ENCODE data around the gene VPS54. TPM values are rescaled to one million over a fixed set of nuclear protein-coding genes. Genes with fewer than 3 reads are reported as not detected.

The VPS54 gene, protein sequence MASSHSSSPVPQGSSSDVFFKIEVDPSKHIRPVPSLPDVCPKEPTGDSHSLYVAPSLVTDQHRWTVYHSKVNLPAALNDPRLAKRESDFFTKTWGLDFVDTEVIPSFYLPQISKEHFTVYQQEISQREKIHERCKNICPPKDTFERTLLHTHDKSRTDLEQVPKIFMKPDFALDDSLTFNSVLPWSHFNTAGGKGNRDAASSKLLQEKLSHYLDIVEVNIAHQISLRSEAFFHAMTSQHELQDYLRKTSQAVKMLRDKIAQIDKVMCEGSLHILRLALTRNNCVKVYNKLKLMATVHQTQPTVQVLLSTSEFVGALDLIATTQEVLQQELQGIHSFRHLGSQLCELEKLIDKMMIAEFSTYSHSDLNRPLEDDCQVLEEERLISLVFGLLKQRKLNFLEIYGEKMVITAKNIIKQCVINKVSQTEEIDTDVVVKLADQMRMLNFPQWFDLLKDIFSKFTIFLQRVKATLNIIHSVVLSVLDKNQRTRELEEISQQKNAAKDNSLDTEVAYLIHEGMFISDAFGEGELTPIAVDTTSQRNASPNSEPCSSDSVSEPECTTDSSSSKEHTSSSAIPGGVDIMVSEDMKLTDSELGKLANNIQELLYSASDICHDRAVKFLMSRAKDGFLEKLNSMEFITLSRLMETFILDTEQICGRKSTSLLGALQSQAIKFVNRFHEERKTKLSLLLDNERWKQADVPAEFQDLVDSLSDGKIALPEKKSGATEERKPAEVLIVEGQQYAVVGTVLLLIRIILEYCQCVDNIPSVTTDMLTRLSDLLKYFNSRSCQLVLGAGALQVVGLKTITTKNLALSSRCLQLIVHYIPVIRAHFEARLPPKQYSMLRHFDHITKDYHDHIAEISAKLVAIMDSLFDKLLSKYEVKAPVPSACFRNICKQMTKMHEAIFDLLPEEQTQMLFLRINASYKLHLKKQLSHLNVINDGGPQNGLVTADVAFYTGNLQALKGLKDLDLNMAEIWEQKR
- 10 to 100 TPM; 12.8 to 14.8 (median 13.4) TPM for total RNA-seq
- 8.5 TPM for polyA plus RNA-seq
- long read RNA-seq, donor 1, full-length matches to known transcripts: 15 of 23 reads
- long read RNA-seq, donor 1, partial matches to known transcripts: 0 of 23 reads
- long read RNA-seq, donor 1, other reads (novel, unspliced or antisense): 8 of 23 reads
- long read RNA-seq, donor 2, partial matches to known transcripts: 1 of 1 reads
- long read RNA-seq, donor 2, other reads (novel, unspliced or antisense): 0 of 1 reads
- long read RNA-seq, donor 3, partial matches to known transcripts: 1 of 2 reads
- long read RNA-seq, donor 3, other reads (novel, unspliced or antisense): 1 of 2 reads
- long read RNA-seq, donor 4, full-length matches to known transcripts: 7 of 10 reads
- long read RNA-seq, donor 4, partial matches to known transcripts: 1 of 10 reads
- long read RNA-seq, donor 4, other reads (novel, unspliced or antisense): 2 of 10 reads

DNA sequence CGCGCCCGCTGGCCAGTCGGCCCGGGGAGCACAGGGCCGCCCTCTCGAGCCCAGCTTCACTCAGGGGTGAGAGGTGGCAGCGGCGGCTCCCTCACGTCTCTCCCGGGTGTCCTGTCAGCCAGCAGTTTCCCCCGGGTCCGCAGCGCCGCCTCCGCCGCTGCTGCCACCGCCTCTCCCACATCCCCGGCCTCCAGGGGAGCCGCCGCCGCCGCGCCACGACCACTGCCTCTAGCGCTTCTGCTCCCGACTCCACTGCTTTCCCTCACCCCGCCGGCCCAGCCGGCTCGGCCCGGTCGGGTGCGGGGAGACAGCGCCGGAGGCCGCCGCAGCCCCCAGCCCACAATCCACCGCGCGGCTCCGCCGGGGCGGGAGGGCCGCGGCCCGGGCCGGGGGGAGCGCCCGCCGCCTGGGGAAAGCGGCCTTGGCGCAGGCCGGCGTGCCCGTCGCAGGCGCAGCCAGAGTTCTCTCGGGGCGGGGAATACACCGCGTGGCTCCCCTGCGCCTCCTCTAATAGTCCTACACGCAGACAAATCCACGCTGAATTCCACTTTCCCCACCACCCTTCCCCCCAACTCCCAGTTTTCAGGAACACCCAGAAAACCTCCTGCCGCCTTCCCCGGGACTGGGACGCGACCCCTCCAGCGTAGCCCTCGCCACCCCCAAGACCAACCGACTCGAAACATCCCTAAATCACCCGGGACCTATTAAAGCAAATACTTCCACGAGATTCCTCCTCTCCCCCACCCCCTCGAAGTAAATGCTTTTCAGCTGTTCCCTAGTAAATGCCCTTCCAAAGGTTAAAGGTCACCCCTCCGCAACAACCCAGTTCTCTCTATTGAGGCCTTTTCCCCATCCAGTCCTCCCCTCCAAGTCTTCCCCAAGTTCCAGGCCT lies at the start of gene VPS54:
Gene VPS54, minus strand, starts transcription at position 346 of the 892 bp plus-strand sequence. CDS start 35,429 bp downstream, outside the sequence.
- H3K27me3 ChIP-seq (ENCODE audit: control insufficient read depth, insufficient read depth): no peaks in the 10 kb centered on the region
- 1% methylated on average over 77 of the region's 77 CpGs for WGBS
- intact Hi-C loops (cut with DNase I): no loop called here
- H3K4me3 ChIP-seq (ENCODE audit: low read length): peak within 1 kb of the TSS; percentile 96
- ATAC-seq (peak; percentile 86 to 91), DNase-seq (peak; percentile 69 to 88 (median 87))
- H3K4me1 ChIP-seq (ENCODE audit: control insufficient read depth, insufficient read depth, low read length): peaks cover 5% of the 10 kb centered on the region
- peak within 1 kb of the TSS; percentile 99 for H3K27ac ChIP-seq (ENCODE audit: low read length)
- H3K9me3 ChIP-seq (ENCODE audit: control insufficient read depth, low read length): no peaks in the 10 kb centered on the region

GRCh38 chr2:64067326-64067725 lies 48.1 kb upstream of the VPS54 start:
- peaks cover 2% of the 10 kb centered on the region for H3K4me1 ChIP-seq (ENCODE audit: control insufficient read depth, insufficient read depth, low read length)
- ATAC-seq: no peak
- no peak overlapping the region for H3K27ac ChIP-seq (ENCODE audit: low read length)
- H3K9me3 ChIP-seq (ENCODE audit: control insufficient read depth, low read length): no peaks in the 10 kb centered on the region
- no peaks in the 10 kb centered on the region for H3K27me3 ChIP-seq (ENCODE audit: control insufficient read depth, insufficient read depth)
- intact Hi-C loops (cut with DNase I): no loop called here
- DNase-seq: no peak
- 24% methylated on average over 1 of the region's 1 CpG for WGBS
- H3K4me3 ChIP-seq (ENCODE audit: low read length): no peak overlapping the region

DNA sequence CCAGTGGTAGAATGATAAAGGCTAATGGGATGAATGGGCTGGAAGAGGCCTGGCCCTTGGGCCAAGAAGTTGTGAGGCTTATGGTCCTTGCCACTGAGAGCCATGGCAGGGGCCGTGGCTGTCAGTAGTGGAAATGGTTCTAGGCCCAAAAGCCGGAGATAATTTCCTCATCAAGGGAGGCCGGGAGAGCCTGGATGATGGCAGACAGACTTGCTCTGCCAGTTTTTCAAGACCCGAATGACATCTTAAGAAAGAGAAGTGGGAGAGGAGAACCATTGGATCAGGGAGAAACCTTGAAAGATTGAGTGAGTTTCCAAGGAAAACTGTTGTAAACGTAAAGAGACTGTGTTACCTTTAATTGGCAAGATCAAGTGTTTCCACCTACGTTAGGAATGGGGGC lies 46.3 kb upstream of the VPS54 start:
- Histone ChIP-seq H3K9me3 (ENCODE audit: control insufficient read depth, low read length) (no peaks in the 10 kb centered on the region), H3K4me3 (ENCODE audit: low read length) (no peak overlapping the region), H3K27ac (ENCODE audit: low read length) (peak overlapping the region; percentile 39), H3K4me1 (ENCODE audit: control insufficient read depth, insufficient read depth, low read length) (peaks cover 2% of the 10 kb centered on the region), H3K27me3 (ENCODE audit: control insufficient read depth, insufficient read depth) (no peaks in the 10 kb centered on the region)
- ATAC-seq: no peak
- WGBS: 91% methylated on average over 6 of the region's 6 CpGs
- DNase-seq: no peak
- intact Hi-C loops (cut with DNase I): no loop called here

DNA sequence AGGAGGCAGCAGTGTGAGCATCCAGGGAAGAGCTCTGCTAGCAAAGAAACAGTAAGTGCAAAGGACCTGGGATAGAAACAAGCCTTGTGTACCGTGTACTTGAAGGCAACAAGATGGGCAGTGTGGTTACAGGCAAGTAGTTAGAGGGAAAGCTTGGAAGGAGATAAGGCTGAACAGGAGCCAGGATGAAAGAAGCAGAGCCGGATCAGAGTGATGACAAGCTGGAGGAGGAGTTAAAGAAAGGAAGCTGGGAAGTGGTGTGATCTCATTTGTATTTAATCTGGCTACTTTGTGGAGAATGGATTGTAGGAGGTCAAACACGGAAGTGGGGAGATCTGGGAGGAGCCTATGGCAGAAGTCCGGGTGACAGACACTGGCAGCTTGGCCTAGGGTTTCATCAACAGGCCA lies 44.7 kb upstream of the VPS54 start:
- Histone ChIP-seq H3K4me3 (ENCODE audit: low read length) (no peak overlapping the region), H3K27ac (ENCODE audit: low read length) (peak overlapping the region; percentile 82), H3K9me3 (ENCODE audit: control insufficient read depth, low read length) (no peaks in the 10 kb centered on the region), H3K4me1 (ENCODE audit: control insufficient read depth, insufficient read depth, low read length) (peaks cover 2% of the 10 kb centered on the region), H3K27me3 (ENCODE audit: control insufficient read depth, insufficient read depth) (no peaks in the 10 kb centered on the region)
- DNase-seq: peak in 2 of 3 donors; percentile 51 to 70
- intact Hi-C loops (cut with DNase I): no loop called here
- WGBS: 23% methylated on average over 4 of the region's 4 CpGs
- ATAC-seq: peak; percentile 85 to 91

GRCh38 chr2:64063454-64063853 lies 44.2 kb upstream of the VPS54 start:
- Histone ChIP-seq H3K9me3 (ENCODE audit: control insufficient read depth, low read length) (no peaks in the 10 kb centered on the region), H3K27me3 (ENCODE audit: control insufficient read depth, insufficient read depth) (no peaks in the 10 kb centered on the region), H3K27ac (ENCODE audit: low read length) (peak overlapping the region; percentile 82), H3K4me3 (ENCODE audit: low read length) (no peak overlapping the region), H3K4me1 (ENCODE audit: control insufficient read depth, insufficient read depth, low read length) (peaks cover 2% of the 10 kb centered on the region)
- no peak for DNase-seq
- WGBS: 87% methylated on average over 3 of the region's 3 CpGs
- no peak for ATAC-seq
- intact Hi-C loops (cut with DNase I): no loop called here

DNA sequence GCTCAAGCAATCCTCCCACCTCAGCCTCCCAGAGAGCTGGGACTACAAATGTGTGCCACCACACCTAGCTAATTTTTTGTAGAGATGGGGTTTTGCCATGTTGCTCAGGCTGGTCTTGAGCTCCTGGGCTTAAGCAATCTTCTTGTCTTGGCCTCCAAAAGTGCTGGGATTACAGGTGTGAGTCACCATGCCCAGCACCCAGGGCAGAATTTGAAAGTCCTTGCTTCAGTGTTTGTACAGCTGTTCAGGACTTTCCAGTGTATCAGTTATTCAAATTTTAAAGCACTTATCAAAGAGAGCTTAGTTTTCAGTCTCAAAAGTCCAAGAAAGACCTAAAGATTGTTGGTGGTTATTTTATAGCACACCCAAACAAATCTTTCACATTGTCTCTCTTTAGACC lies 43.6 kb upstream of the VPS54 start:
- no peak for DNase-seq
- Histone ChIP-seq H3K27ac (ENCODE audit: low read length) (no peak overlapping the region), H3K4me3 (ENCODE audit: low read length) (no peak overlapping the region), H3K9me3 (ENCODE audit: control insufficient read depth, low read length) (no peaks in the 10 kb centered on the region), H3K4me1 (ENCODE audit: control insufficient read depth, insufficient read depth, low read length) (peaks cover 2% of the 10 kb centered on the region), H3K27me3 (ENCODE audit: control insufficient read depth, insufficient read depth) (no peaks in the 10 kb centered on the region)
- ATAC-seq: no peak
- intact Hi-C loops (cut with DNase I): no loop called here

DNA sequence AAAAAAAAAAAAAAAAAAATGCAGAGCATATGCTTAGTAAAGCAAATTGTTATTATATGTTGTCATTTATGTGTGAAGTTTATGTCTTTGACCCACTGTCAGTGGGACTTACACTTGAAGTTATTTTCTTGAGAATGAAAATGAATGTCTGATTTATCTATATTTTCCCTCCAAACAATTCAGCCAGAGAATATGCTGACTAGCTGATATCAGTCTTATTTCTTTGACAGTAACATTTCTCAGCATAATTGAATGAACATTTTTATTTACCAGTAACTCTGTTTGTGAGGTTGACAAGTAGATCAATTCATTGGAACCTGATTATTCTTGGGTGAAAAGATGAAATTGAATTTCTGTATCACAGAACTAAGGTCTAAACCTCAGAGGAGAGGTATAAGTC lies 40.0 kb upstream of the VPS54 start:
- ATAC-seq (no peak), DNase-seq (no peak)
- Histone ChIP-seq H3K4me3 (ENCODE audit: low read length) (no peak overlapping the region), H3K4me1 (ENCODE audit: control insufficient read depth, insufficient read depth, low read length) (peaks cover 2% of the 10 kb centered on the region), H3K27me3 (ENCODE audit: control insufficient read depth, insufficient read depth) (no peaks in the 10 kb centered on the region), H3K27ac (ENCODE audit: low read length) (no peak overlapping the region), H3K9me3 (ENCODE audit: control insufficient read depth, low read length) (no peaks in the 10 kb centered on the region)
- intact Hi-C loops (cut with DNase I): loop anchor here in 2 of 4 donors (10.0 kb wide), 2 partner anchors 86 to 426 kb away; partner anchors contain the start of gene PELI1 (in 1 of the 2)

GRCh38 chr2:64056021-64056420 lies 36.8 kb upstream of the VPS54 start:
- 79% methylated on average over 2 of the region's 2 CpGs for WGBS
- no peak for DNase-seq
- ATAC-seq: no peak
- Histone ChIP-seq H3K9me3 (ENCODE audit: control insufficient read depth, low read length) (no peaks in the 10 kb centered on the region), H3K4me1 (ENCODE audit: control insufficient read depth, insufficient read depth, low read length) (no peaks in the 10 kb centered on the region), H3K27me3 (ENCODE audit: control insufficient read depth, insufficient read depth) (no peaks in the 10 kb centered on the region), H3K4me3 (ENCODE audit: low read length) (no peak overlapping the region), H3K27ac (ENCODE audit: low read length) (no peak overlapping the region)
- intact Hi-C loops (cut with DNase I): loop anchor here in 2 of 4 donors (10.0 kb wide), 2 partner anchors 89 to 429 kb away; partner anchors contain the start of gene PELI1 (in 1 of the 2)

GRCh38 chr2:64054161-64054915 lies 35.1 kb upstream of the VPS54 start:
- Histone ChIP-seq H3K9me3 (ENCODE audit: control insufficient read depth, low read length) (no peaks in the 10 kb centered on the region), H3K27ac (ENCODE audit: low read length) (no peak overlapping the region), H3K4me1 (ENCODE audit: control insufficient read depth, insufficient read depth, low read length) (no peaks in the 10 kb centered on the region), H3K4me3 (ENCODE audit: low read length) (no peak overlapping the region), H3K27me3 (ENCODE audit: control insufficient read depth, insufficient read depth) (no peaks in the 10 kb centered on the region)
- 79% methylated on average over 4 of the region's 4 CpGs for WGBS
- DNase-seq (no peak), ATAC-seq (no peak)
- intact Hi-C loops (cut with DNase I): loop anchor here in 3 of 4 donors (5.0 to 10.0 kb wide), 4 partner anchors 90 to 430 kb away; partner anchors contain the start of gene PELI1 (in 1 of the 3)

Data from right cardiac atrium (tissue), 5 donors.